GM21390 (cell line): ENCODE data around the gene ZNF521.

ENCODE experiments used
- ATAC-seq: cut with Tn5 transposase; IDR thresholded peaks from one replicate; pipeline ENCODE4 v1.9.1; 2021; ENCODE audit not compliant: unreplicated experiment

The ZNF521 gene

DNA sequence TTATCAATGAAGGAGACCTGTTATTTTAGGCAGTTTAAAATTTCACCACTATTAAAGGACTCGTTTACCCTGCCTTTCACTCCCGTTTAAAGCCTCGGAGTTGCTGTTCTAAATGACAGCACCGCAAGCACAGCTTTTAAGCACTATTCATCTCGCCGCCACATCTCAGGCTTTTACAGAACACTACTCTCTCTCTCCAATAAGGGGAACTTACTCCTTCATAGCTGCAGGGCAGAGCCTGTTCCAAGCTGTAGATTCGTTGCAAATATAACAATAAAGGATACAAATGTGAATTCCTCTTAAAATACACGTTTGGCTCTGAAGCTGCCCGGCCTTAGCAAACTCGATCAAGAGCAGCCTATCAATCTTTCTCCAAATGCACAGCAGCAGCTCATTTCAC, 271.8 kb downstream of the ZNF521 start:
- ATAC-seq: no peak

DNA sequence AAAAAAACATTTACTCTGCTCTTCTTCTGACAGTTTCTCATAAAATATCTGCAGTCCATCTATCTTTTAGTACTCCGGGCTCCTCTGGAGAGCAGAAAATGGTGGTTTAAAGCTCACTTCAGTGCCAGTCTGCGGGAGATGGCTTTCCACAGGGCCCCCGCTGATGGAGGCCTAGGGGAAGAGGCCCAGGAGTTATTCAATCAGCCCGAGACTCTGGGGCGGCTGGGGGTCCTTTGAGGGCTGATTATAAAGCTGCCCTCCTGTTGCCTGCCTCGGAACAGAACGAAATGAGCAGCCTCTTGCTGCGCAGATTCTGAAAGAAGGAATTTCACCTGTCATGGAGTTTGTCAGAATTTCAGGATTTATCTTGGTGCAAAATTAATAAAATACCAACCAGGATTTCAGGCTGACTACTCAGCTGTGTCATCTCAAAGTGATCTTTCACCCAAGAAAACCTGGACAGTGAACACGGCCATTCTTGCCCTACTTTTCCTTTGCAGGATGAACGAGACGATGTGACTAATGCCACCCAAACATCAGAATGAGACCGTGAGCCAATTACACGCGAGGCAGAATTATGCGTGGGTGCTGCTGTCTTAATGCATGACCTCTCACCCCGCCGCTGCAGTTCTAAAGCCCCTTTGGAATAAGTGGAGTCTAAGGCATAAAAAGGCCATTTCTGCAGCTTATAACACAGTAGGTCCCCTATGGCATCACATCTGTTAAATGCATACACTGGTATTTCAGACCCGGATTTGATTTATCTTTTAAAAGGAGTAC, 273.8 kb downstream of the ZNF521 start:
- ATAC-seq: no peak

DNA sequence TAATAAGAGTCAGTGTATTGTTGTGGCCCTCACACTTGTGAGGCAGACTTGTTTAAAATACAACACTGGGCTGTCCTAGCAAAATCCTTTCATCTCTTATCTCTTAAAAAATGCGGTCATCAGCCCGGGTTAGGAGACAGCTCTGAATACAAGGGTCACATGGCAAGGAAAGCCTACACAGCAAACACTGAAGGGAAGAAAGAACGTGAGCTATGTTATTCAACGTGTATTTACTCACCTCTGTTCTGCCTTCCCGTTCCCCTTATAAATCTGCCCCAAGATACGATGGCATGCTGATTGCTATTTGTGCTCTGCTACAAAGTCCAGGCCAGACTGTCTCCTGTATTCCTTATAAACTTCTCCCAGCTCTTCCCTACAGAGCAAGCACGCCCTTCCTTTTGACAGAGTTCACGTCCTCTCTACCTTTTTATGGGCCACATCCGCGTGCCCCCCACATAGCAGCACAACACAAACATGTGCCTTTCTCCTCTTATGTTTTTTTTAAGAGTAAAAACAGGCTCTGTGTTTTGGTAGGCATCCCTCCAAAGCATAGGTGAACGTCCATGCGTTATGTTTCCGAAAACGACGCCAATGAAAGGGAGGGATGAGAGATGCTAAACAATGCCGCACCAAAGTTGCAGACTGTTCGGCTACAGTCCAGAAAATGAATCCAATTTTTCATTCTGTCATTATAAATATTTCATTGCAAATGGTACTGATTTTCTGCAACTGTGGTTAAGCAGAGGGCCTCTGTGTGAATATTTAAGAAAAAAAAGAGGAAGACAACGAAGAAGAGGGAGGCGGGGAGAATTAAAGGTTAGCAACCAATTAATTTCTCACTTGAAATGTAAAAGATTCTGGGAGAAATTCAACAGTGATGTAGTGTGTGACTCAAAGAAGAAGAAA, 274.7 kb downstream of the ZNF521 start:
- ATAC-seq: no peak

DNA sequence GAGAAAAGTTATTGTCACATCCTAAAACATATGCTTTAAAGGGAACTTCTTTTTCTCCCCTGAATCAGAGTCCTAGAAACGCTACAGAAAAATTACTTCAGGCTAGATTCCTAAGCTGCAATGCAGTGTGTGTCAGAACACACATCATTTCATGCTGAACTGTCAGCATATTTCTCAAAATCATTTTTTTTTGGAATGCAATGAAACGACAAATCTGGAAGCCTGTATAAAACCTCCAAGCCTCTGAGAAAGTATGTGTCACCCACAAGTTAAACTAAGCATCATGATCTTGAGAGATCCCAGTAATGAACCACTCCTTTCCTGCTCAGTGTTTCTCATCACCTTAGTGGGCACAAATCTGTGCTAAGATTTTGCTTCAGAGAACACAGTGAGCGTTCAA, 276.2 kb downstream of the ZNF521 start:
- ATAC-seq: no peak

DNA sequence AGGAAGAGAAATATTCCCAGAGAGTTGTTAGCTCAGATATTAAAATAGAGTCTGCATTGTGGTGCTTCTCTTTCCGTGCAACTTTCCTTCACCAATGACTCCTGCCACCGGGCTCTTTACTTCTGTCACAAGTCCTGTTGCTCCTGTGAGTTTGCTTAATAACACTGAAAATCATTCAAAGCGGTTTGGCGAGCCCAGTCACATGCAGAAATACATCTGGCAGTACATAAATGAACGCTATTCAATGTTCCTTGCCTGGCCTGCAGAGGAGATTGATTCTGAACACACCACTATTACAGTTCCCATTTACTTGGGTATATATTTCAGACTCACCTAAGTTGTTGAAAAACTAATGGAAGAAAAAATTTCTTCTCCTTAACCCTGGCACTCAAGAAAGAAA, 276.6 kb downstream of the ZNF521 start:
- ATAC-seq: no peak

DNA sequence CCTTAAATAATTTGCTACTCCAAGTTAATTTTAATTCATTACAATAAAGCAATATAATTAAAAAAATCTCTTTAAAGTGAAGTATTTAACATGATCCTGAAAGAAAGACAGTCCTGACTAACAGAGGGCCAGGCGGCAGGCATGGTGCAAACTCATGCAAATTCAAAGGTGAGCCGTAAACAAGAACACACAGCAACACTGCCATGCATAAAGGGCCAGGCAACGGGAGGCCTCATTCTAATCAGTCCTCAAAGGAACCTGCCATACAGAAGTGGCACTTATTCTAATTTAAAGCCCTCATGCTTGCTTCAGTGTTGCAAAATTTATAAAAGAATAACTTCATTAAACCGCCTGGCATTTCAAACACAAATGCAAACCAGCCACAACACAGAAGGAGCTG, 277.0 kb downstream of the ZNF521 start:
- ATAC-seq: no peak

DNA sequence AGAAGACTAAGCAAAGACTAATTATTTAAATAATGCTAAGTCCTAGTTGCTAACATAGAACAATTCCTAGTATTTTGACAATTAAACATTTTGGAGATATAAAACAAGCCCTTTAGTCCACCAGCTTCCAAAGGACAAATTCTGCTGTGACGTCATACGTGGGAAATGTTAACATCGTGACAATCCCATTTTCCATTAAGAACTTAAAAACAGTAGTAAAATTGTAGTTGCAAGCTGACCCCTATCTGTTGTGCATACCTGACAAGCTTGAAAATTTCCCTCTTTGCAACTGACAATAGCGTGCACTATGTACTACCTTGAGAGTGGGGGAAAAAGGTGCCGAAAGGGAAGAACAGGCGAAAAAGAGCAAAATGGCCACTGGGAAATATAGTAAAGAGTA, 279.8 kb downstream of the ZNF521 start:
- no peak for ATAC-seq

DNA sequence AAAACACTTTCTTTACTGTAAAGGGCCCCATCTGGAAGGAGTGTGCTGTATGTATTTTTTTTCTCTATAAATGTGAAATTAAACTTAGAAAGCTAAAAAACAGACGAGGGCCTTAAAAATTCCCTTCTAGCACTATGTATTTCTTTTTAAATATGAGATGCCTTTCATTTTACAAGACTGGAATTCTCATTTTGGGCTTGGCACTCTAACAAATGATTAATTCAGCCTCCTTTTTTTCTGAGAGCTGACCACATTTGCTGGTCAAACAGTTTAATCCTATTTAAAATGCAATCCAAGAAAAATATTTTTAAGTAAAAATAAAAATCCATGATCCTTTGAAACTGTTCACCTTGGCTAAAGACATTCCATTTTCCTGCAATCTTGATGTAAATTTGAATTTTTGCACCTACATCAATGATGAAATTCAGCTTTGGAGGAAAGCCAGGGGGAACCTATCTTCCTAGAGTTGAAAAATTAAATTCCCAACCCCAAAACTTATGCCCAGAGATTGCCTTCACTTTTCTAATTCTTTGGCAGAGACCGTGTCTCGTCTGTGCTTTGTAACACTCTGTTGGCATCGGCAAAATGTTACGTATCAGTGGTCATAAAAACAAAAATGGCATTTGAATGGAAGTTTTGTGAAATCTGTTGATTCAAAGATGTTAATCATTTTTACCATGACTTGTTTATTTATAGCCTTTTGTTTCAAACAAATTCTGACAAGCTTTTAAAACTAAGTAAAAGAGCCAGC, 284.5 kb downstream of the ZNF521 start:
- ATAC-seq: no peak

DNA sequence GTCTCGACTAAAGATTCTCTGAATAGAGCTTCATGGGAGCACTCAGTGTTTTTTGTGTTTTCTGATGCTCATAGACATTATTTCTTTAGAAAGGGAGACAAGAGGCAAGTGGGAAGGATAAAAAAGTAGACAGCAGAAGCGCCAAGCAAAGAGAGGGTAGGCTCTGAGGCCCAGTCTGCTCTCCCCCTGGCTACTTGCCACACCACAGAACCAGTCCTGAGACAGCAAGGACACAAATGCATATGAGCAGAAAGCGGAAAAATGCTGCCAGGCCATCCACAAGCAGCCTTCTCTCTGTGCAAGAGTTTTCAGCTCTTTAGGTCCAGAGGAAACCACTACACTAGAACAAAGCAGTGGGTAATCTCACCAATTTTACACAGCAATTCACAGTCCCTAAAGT, 285.4 kb downstream of the ZNF521 start:
- ATAC-seq: no peak

DNA sequence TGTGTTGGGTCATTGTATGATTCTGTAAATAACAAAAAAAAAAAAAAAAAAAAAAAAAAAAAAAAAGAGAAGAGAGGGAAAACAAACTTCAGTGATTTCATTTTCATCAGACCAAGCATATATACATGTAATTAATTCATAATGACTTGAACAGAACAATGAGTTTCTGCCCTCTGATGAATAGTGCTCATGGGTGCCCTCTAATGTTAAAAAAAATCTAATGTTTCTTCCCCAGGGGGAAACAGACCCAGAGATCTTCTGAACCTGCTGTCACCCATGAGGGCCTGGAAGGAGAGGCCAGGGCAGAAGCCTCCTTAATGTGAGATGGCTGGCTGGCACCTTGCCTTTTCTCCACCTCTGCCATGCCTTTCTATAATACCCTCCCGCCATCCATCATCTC, 289.2 kb downstream of the ZNF521 start:
- ATAC-seq: no peak

DNA sequence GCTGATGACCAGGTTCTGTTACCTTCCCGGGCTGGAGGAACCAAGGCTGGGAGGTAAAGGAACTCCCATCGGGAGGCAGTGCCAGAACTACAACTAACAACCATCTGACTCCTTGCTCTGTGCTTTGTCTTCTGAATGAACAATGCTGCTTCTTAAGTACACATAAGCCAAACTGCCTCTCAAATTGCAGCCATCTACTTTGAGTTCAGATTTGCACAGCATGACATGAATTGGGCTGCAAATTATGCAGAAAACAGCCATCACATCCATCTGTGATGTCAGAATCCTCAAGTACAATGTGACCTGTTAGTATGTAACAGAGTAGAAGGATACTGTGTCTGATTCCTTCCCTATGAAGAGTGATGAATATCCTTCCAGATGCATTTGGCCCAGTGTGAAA, 290.6 kb downstream of the ZNF521 start:
- no peak for ATAC-seq

DNA sequence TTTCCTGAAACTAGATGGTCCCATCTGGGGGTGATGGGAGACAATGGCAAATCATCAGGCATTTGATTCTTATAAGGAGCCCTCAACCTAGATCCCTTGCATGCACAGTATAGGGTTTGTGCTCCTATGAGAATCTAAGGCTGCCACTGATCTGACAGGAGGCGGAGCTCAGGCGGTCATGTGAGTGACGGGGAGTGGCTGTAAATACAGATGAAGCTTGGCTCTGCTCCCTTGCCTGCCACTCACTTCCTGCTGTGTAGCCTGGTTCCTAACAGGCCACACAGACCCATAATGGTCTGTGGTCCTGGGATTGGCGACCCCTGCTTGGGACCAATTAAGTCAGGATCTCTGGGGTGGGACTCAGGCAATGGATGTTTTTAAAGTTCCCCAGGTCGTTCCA, 293.4 kb downstream of the ZNF521 start:
- ATAC-seq: no peak

DNA sequence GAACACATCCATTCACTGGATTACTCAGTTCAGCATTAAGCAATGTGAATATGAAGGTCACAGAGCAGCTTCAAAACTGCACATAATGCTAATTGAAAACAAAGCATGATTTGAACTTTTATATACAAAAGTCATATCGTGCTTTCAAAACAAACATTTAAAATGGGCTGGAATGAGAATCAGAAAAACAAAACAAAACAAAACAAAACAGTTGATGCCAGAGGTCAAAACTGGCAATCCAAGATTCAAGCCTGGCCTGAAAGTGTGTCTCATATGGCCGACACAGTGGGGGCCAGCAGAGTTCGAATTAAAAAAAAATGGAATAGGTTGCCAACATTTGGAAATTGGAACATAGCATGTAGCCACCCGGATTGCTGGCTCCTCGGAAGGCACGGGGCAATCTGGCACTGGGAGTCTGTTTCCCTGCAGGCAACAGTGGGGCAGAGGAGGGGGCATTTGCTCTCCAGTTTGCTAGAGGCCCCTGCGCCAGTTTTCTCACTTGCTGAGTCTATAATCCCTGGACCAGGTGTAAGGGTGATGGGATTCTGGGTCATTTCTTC, 294.4 kb downstream of the ZNF521 start:
- no peak for ATAC-seq

DNA sequence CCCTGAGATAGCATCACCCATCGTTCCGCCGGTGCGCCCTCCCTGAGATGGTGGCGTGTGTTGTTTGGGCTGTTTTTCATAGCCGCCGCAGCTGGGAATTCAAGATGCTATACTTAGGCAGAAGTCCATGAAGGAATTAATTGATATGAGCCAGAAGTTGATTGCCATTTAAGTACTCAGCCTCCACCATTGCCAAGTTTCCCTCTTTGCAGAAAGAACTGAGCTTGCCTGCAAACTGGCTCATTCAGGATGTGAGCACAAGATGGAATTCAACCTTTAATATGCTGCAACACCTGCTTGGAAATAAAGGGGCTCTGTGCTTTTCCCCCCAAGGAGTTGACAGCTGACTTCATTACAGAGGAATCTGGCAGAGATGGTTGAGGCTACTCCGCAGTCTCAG, 295.5 kb downstream of the ZNF521 start:
- ATAC-seq: no peak

DNA sequence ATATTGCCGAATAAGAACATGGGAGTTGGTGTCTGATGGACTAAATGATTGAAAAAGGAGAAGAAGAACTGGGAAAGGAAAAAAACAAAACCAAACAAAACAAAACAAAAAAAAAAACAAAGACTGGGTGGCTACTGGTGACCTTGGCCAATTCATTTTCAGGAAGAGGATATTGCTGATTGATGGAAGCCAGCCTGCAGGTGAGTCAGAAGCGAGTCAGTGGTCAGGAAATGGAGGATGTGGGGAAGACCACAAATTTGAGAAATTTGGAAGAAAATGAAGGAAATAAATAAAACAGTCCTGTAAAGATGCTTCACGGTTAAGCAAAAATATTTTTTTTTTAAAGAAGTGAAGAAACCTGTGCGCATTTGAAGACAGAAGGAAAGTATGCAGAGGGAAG, 296.9 kb downstream of the ZNF521 start:
- no peak for ATAC-seq

DNA sequence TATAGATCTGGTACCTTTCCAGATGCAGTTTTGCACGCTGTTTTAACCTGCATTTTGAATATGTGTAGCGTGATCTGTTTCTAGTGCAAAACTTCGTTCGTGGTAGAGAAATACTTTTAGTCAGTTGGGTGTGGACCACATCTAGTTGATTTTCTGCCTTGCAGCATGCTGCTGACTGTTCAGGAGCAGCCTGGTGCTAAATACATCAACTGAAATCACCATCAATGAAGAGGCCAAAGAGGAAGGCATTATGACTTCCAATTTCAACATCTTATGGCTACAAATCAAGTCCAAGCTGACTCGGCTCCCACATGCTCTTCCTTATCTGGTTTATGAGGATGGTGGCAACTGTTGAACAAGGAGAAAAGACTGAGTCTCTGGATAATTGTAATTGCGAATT, 298.5 kb downstream of the ZNF521 start:
- no peak for ATAC-seq

DNA sequence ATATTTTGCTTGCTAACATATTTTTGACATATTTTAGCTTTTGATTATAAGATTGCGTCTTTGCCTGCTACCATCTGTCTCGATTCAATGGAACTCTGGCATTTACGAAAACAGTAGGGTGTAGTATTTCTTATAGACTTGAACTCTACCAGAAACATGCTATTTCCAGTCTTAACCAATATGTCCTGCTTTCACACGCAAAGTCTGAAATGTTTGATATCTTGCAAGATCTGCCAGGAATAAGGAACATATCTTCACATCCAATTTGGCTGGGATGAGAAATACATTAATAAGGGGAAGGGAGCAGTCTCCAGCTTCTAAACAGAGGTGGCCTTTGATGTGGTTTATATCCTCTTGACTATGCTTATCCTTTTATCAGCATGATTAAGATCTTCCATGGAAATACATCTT, 299.4 kb downstream of the ZNF521 start:
- no peak for ATAC-seq

DNA sequence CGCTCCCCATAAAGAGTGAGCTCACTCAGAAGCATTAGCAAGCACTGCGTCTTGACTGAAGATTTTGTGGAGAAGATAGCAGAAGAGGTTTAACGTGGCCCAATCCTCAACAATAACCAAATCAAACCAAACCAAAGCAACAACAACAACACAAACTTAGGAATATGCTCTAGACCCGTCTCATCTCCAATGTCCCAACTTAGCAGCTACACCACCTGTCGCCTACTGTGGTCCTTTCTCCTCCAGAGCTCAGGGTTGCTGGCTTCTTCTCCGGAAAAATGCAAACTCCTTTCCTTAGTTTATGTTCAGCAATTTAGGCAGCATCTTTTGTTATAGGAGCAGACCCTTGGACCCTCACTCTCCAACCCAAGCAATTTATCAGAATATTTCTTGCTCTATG, 301.4 kb downstream of the ZNF521 start:
- ATAC-seq: no peak

DNA sequence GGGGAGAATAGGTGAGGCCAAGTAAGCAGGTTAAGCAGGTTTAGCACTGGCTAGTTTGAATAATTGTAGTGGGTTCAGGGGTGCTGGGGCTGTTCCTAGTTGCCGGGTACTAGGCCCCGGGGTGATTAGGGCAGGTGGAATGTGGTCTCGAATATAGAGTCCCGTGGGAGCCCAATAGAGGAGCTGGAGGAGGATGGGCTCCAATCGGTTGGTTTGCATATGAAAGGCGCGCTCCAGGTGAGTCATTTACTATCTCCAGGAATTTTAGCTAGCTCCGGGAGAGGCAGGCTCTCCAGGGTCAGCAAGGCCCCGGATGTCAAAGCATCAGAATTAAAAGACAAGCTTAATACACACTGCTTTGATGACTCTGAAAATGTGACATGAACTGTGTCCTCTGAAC, 304.0 kb downstream of the ZNF521 start:
- no peak for ATAC-seq

DNA sequence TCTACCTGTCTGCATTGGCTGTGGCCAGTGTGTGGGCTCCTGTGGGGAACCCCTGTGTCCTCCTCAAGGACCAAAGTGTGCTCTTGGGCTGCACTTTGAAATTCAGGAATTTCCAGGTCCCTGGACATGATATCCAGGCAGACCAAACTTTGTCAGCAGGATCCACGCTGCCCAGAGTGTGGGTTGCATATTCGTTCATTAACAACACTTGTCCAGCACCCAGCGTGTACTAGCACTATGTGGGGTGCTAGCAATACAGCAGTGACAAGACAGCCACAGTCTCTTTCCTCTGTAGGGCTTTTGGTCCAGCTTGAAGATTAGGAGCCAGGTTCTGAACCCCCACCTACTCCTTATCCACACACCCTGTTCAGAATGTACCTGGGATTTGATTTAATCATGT, 304.5 kb downstream of the ZNF521 start:
- no peak for ATAC-seq

DNA sequence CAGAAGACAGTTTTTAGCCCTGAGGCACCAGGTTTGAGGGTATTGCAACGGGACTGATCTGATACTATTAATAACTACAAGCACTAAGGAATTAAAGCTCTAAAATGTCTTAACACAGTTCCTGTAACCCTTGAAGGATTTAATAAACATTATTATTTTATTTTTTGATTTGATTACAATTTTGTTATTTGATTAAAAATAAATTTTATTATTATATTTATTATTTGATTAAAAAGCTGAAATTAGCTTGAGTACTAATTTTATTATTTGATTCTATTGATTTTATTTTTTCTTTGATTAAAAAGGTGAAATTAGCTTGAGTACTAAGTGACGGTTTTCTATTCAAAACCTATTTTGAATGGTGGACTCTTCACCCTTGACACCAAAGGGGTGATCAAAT, 307.3 kb downstream of the ZNF521 start:
- ATAC-seq: no peak
